ENCODE results near the gene JAZF1. TPM values are rescaled to one million over a fixed set of nuclear protein-coding genes. Genes with fewer than 3 reads are reported as not detected.

JAZF1 gene
- total and polyA plus RNA-seq, 11 donors, result 10.3 to 46.2 (median 26.8) TPM

- DNase-seq (no peak), ATAC-seq (no peak)
- H3K9me3 ChIP-seq, result no peaks in the 10 kb centered on the region
- H3K4me1 ChIP-seq, result peaks cover 0 to 26% (median 13%) of the 10 kb centered on the region in 12 donors
- 94 to 100% (median 98%) methylated on average over 1 of the region's 1 CpG for WGBS, 4 donors
- H3K36me3 ChIP-seq, result no peaks in the 10 kb centered on the region
- H3K27ac ChIP-seq, result no peak overlapping the region
- intact Hi-C loops (cut with DNase I), result loop anchor here in 3 of 10 donors (5.0 to 10.0 kb wide), 3 partner anchors 52 to 174 kb away; no protein-coding TSS in a partner anchor
- no peak overlapping the region for H3K4me3 ChIP-seq
- TF ChIP-seq, protein P1, sequence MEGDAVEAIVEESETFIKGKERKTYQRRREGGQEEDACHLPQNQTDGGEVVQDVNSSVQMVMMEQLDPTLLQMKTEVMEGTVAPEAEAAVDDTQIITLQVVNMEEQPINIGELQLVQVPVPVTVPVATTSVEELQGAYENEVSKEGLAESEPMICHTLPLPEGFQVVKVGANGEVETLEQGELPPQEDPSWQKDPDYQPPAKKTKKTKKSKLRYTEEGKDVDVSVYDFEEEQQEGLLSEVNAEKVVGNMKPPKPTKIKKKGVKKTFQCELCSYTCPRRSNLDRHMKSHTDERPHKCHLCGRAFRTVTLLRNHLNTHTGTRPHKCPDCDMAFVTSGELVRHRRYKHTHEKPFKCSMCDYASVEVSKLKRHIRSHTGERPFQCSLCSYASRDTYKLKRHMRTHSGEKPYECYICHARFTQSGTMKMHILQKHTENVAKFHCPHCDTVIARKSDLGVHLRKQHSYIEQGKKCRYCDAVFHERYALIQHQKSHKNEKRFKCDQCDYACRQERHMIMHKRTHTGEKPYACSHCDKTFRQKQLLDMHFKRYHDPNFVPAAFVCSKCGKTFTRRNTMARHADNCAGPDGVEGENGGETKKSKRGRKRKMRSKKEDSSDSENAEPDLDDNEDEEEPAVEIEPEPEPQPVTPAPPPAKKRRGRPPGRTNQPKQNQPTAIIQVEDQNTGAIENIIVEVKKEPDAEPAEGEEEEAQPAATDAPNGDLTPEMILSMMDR (IDR thresholded peaks at IDR 0.05), result no peak
- TF ChIP-seq POLR2A (IDR thresholded peaks at IDR 0.05), result no peak
- no peaks in the 10 kb centered on the region for H3K27me3 ChIP-seq
Observed at GRCh38 chr7:28006491-28006890, 174.1 kb downstream of the JAZF1 start.

DNA sequence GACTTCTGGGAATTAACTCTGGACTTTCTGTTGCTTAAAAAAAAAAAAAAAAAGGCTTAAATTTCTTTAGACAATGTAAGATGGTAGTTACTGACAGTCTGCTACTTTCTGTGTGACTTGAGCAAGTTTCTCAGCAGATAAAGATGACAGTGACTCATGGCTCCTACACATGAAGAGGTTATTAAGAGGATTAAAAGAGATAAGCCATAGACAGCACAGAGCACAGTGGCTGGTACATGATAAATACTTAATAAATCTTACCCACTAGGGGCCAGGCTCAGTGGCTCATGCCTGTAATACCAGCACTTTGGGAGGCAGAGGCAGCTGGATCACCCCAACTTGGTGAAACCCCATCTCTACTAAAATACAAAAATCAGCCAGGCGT lies 174.8 kb downstream of the JAZF1 start:
- Histone ChIP-seq H3K9me3 (no peaks in the 10 kb centered on the region), H3K4me1 (peaks cover 0 to 26% (median 12%) of the 10 kb centered on the region in 12 donors), H3K27ac (peak overlapping the region in 6 of 12 donors; percentile 4 to 66 (median 32)), H3K27me3 (no peaks in the 10 kb centered on the region), H3K4me3 (no peak overlapping the region), H3K36me3 (no peaks in the 10 kb centered on the region)
- ATAC-seq (peak in 2 of 4 donors; percentile 21 to 22), DNase-seq (no peak)
- intact Hi-C loops (cut with DNase I), result loop anchor here in 3 of 10 donors (5.0 to 10.0 kb wide), 3 partner anchors 51 to 174 kb away; no protein-coding TSS in a partner anchor
- no peak for TF ChIP-seq POLR2A (IDR thresholded peaks at IDR 0.05)
- TF ChIP-seq, protein P1 (IDR thresholded peaks at IDR 0.05), result no peak
- 100% methylated on average over 1 of the region's 1 CpG for WGBS, 4 donors

- 33 to 42% (median 36%) methylated on average over 7 of the region's 7 CpGs for WGBS, 4 donors
- H3K27me3 ChIP-seq, result no peaks in the 10 kb centered on the region
- ATAC-seq (peak; percentile 92 to 95 (median 92)), DNase-seq (peak in 2 of 5 donors; percentile 53 to 64)
- H3K36me3 ChIP-seq, result no peaks in the 10 kb centered on the region
- peak overlapping the region in 6 of 12 donors; percentile 4 to 66 (median 32) for H3K27ac ChIP-seq
- no peaks in the 10 kb centered on the region for H3K9me3 ChIP-seq
- intact Hi-C loops (cut with DNase I), result loop anchor here in 3 of 10 donors (5.0 to 10.0 kb wide), 3 partner anchors 50 to 173 kb away; no protein-coding TSS in a partner anchor
- peaks cover 0 to 26% (median 12%) of the 10 kb centered on the region in 12 donors for H3K4me1 ChIP-seq
- TF ChIP-seq, protein P1 (IDR thresholded peaks at IDR 0.05), result no peak
- no peak for TF ChIP-seq POLR2A (IDR thresholded peaks at IDR 0.05)
- no peak overlapping the region for H3K4me3 ChIP-seq
Observed at GRCh38 chr7:28005075-28005846, 175.3 kb downstream of the JAZF1 start.

DNA sequence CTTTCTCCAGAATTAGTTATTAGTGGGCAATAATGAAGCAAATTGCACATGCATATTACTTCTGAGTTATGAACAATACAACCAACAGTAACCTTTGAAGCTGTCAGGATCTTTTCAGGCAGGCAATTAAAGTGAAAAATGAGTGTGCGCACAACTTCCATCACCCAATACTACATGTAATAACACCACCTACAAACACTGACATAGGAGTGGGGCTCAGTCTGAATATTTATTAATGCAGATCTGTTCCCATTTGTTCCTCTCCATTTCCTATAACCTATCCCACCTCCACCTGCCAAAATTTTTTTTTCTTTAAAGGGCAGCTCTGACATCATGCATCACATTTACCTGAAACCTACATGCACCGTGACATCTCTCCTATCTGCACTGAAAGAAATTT lies 177.2 kb downstream of the JAZF1 start:
- ATAC-seq, result no peak
- Histone ChIP-seq H3K4me1 (peaks cover 0 to 22% (median 12%) of the 10 kb centered on the region in 12 donors), H3K27ac (no peak overlapping the region), H3K36me3 (no peaks in the 10 kb centered on the region), H3K27me3 (no peaks in the 10 kb centered on the region), H3K9me3 (no peaks in the 10 kb centered on the region), H3K4me3 (no peak overlapping the region)
- no peak for TF ChIP-seq POLR2A (IDR thresholded peaks at IDR 0.05)
- TF ChIP-seq, protein P1 (IDR thresholded peaks at IDR 0.05), result no peak
- WGBS, 4 donors, result 94 to 100% (median 96%) methylated on average over 2 of the region's 2 CpGs
- DNase-seq, result no peak
- intact Hi-C loops (cut with DNase I), result loop anchor here in 2 of 10 donors (10.0 kb wide), 2 partner anchors 49 to 59 kb away; no protein-coding TSS in a partner anchor
